Astrocyte of the spinal cord (primary cell): ENCODE measurements around the gene SLC35F6.
"Not testable (repeated sequence)": the region's sequence is repeated elsewhere in the genome, so short reads cannot be mapped to it uniquely, and the experiment has no call there.

Experiments used
- DNase-seq: peaks from one replicate; pipeline ENCODE4 v3.0.0; 2011; ENCODE audit warnings: low read depth, low spot score
- H3K4me3 ChIP-seq: 2 replicates; pipeline ENCODE4 v1.5.1; 2011; ENCODE audit warnings: low read depth, mild to moderate bottlenecking, low read length, moderate library complexity
- CTCF ChIP-seq: IDR thresholded peaks from 2 replicates; pipeline ENCODE4 v1.5.1; 2012; ENCODE audit warnings: low read depth, mild to moderate bottlenecking, low read length, inconsistent platforms
- in situ Hi-C: cut with HindIII; loops from 2 replicates; pipeline ENCODE4 v1.10.0; 2017; ENCODE audit warnings: low sequenced_read_pairs

SLC35F6 gene

GRCh38 chr2:26744953-26745352, 19.1 kb upstream of the SLC35F6 start:
- DNase-seq = no peak
- in situ Hi-C loops = no loop called here

GRCh38 chr2:26745609-26746327, 18.3 kb upstream of the SLC35F6 start:
- TF ChIP-seq CTCF = peak; percentile 95
- peak; percentile 70 for DNase-seq
- in situ Hi-C loops = no loop called here
- no peak overlapping the region for H3K4me3 ChIP-seq

More at GRCh38 chr2:26744953-26745352, 19.1 kb upstream of the SLC35F6 start:
- no peak overlapping the region for H3K4me3 ChIP-seq
- no peak for TF ChIP-seq CTCF

GRCh38 chr2:26746934-26747333, 17.1 kb upstream of the SLC35F6 start:
- in situ Hi-C loops = no loop called here
- DNase-seq = no peak
- no peak for TF ChIP-seq CTCF
- H3K4me3 ChIP-seq = no peak overlapping the region

- H3K4me3 ChIP-seq, in situ Hi-C loops, DNase-seq: not testable (repeated sequence)
Measured at GRCh38 chr2:26749787-26750420, 14.2 kb upstream of the SLC35F6 start.

- in situ Hi-C loops, DNase-seq, H3K4me3 ChIP-seq: not testable (repeated sequence)
Measured at GRCh38 chr2:26750467-26750866, 13.6 kb upstream of the SLC35F6 start.

- no peak for TF ChIP-seq CTCF
- DNase-seq = no peak
- in situ Hi-C loops = no loop called here
- no peak overlapping the region for H3K4me3 ChIP-seq
Measured at GRCh38 chr2:26752656-26753055, 11.4 kb upstream of the SLC35F6 start.

GRCh38 chr2:26754539-26754938, 9.5 kb upstream of the SLC35F6 start:
- H3K4me3 ChIP-seq = no peak overlapping the region
- in situ Hi-C loops = no loop called here
- DNase-seq = no peak
- no peak for TF ChIP-seq CTCF
